Liver (tissue), 9 donors: ENCODE measurements around the gene NR5A2. TPM values are rescaled to one million over a fixed set of nuclear protein-coding genes. Genes with fewer than 3 reads are reported as not detected.

Experiments
- DNase-seq: peaks from one replicate; pipeline ENCODE4 v3.0.0-alpha.2; 2017; ENCODE audit warnings: low spot score
- H3K27ac ChIP-seq, 2 donors: one replicate each; pipeline ENCODE4 v1.7.0; 2013; ENCODE audit warnings: inconsistent platforms in 2 of 2, low read length in 2 of 2, control low read depth in 1 of 2, low read depth in 1 of 2, mild to moderate bottlenecking in 1 of 2
- H3K27me3 ChIP-seq, 4 donors: one replicate each; pipeline versions ENCODE4 v1.6.1 to v1.7.0; 2013; ENCODE audit warnings: low read length in 3 of 4, inconsistent platforms in 1 of 4, mild to moderate bottlenecking in 1 of 4, moderate library complexity in 1 of 4; ENCODE audit not compliant: control insufficient read depth in 4 of 4, insufficient read depth in 4 of 4
- H3K36me3 ChIP-seq, 4 donors: one replicate each; pipeline versions ENCODE4 v1.6.1 to v1.7.0; 2013; ENCODE audit warnings: low read length in 3 of 4, mild to moderate bottlenecking in 3 of 4, low read depth in 1 of 4, moderate library complexity in 1 of 4; ENCODE audit not compliant: control insufficient read depth in 4 of 4, insufficient read depth in 3 of 4
- H3K4me1 ChIP-seq, 4 donors: one replicate each; pipeline versions ENCODE4 v1.6.1 to v1.7.0; 2013; ENCODE audit warnings: low read length in 3 of 4, mild to moderate bottlenecking in 3 of 4, moderate library complexity in 1 of 4; ENCODE audit not compliant: control insufficient read depth in 4 of 4, insufficient read depth in 4 of 4
- H3K4me3 ChIP-seq, 3 donors: one replicate each; pipeline versions ENCODE4 v1.6.1 to v1.7.0; 2013; ENCODE audit warnings: low read length in 3 of 3, control low read depth in 1 of 3, low read depth in 1 of 3, mild to moderate bottlenecking in 1 of 3
- H3K9ac ChIP-seq, 2 donors: one replicate each; pipeline ENCODE4 v1.7.0; 2013; ENCODE audit warnings: low read length in 2 of 2, mild to moderate bottlenecking in 2 of 2, moderate library complexity in 2 of 2, control low read depth in 1 of 2, low read depth in 1 of 2
- H3K9me3 ChIP-seq, 4 donors: one replicate each; pipeline versions ENCODE4 v1.6.1 to v1.7.0; 2013; ENCODE audit warnings: low read length in 3 of 4; ENCODE audit not compliant: control insufficient read depth in 4 of 4
- FOXA1 ChIP-seq: IDR thresholded peaks from 2 replicates; pipeline ENCODE4 v1.6.1; 2016; ENCODE audit warnings: antibody characterized with exemption
- FOXA2 ChIP-seq: IDR thresholded peaks from 2 replicates; pipeline ENCODE4 v1.6.1; 2016; ENCODE audit warnings: antibody characterized with exemption
- HNF4A ChIP-seq, 2 donors: conservative IDR thresholded peaks; 2 replicates each; pipeline ENCODE4 v1.6.1; 2016; ENCODE audit warnings: antibody characterized with exemption in 2 of 2, mild to moderate bottlenecking in 2 of 2
- HNF4G ChIP-seq: IDR thresholded peaks from 2 replicates; pipeline ENCODE4 v1.6.1; 2016; ENCODE audit warnings: antibody characterized with exemption
- JUND ChIP-seq, 2 donors: IDR thresholded peaks; 2 replicates each; pipeline ENCODE4 v1.6.1; 2016; ENCODE audit warnings: antibody characterized with exemption in 2 of 2
- NR2F2 ChIP-seq: IDR thresholded peaks from 2 replicates; pipeline ENCODE4 v1.6.1; 2016; ENCODE audit warnings: antibody characterized with exemption
- RAD21 ChIP-seq, 2 donors: IDR thresholded peaks; 2 replicates each; pipeline ENCODE4 v1.6.1; 2016; ENCODE audit warnings: antibody characterized with exemption in 2 of 2, mild to moderate bottlenecking in 2 of 2
- RXRA ChIP-seq, 2 donors: IDR thresholded peaks; 2 replicates each; pipeline ENCODE4 v1.6.1; 2017 to 2018; ENCODE audit warnings: antibody characterized with exemption in 2 of 2, mild to moderate bottlenecking in 1 of 2
- SP1 ChIP-seq: IDR thresholded peaks from 2 replicates; pipeline ENCODE4 v1.6.1; 2018; ENCODE audit warnings: antibody characterized with exemption, mild to moderate bottlenecking
- TAF1 ChIP-seq: conservative IDR thresholded peaks from 2 replicates; pipeline ENCODE4 v1.6.1; 2016; ENCODE audit warnings: antibody characterized with exemption, mild to moderate bottlenecking
- YY1 ChIP-seq: IDR thresholded peaks from 2 replicates; pipeline ENCODE4 v1.6.1; 2016; ENCODE audit warnings: antibody characterized with exemption, mild to moderate bottlenecking
- WGBS: extraction: QIAGEN DNeasy Blood & Tissue Kit; methylation state at CpG from one replicate; pipeline ENCODE4 v1.1.7; 2013; 5-methylcytosine and 5-hydroxymethylcytosine counted together
- polyA plus RNA-seq, 2 donors: library from polyadenylated mRNA; stranded (reverse) in 1 of 2; unstranded in 1 of 2; fragments of 200-250 nt in 1 of 2; fragments of >200 nt in 1 of 2; fragmentation: Nextera tagmentation in 1 of 2; extraction: Ambion mirVana in 1 of 2; gene quantifications; one replicate each; pipeline versions ENCODE4 v1.2.1 to v1.2.3, GENCODE V29; 2013 to 2015
- total RNA-seq, 2 donors: library from RNA; depleted of rRNA; stranded (reverse); fragments of >200 nt; gene quantifications; one replicate each; pipeline ENCODE4 v1.2.3, GENCODE V29; 2014
- TF ChIP-seq, protein P1 (sequence below): IDR thresholded peaks from 2 replicates; pipeline ENCODE4 v1.6.1; 2016; ENCODE audit warnings: antibody characterized with exemption, mild to moderate bottlenecking
- TF ChIP-seq, protein P2 (sequence below): fragments of 150-350 bp; IDR thresholded peaks from 2 replicates; pipeline ENCODE4 v1.5.1; 2017; ENCODE audit warnings: improper control_type of control experiment, low read depth, low read length; ENCODE audit not compliant: missing input control
- TF ChIP-seq, protein P3 (sequence below): IDR thresholded peaks from 2 replicates; pipeline ENCODE4 v1.6.1; 2016; ENCODE audit warnings: antibody characterized with exemption
- TF ChIP-seq, protein P4 (sequence below): IDR thresholded peaks from 2 replicates; pipeline ENCODE4 v1.6.1; 2016; ENCODE audit warnings: antibody characterized with exemption
- TF ChIP-seq, protein P5 (sequence below): IDR thresholded peaks from 2 replicates; pipeline ENCODE4 v1.6.1; 2016; ENCODE audit warnings: antibody characterized with exemption
- donor health status: healthy.
- donor health status: healthy.
- donor health status: healthy.
- donor health status: healthy.
- donor health status: healthy.

The NR5A2 gene
- total and polyA plus RNA-seq, 4 donors: 10.0 to 37.5 (median 21.1) TPM

DNA sequence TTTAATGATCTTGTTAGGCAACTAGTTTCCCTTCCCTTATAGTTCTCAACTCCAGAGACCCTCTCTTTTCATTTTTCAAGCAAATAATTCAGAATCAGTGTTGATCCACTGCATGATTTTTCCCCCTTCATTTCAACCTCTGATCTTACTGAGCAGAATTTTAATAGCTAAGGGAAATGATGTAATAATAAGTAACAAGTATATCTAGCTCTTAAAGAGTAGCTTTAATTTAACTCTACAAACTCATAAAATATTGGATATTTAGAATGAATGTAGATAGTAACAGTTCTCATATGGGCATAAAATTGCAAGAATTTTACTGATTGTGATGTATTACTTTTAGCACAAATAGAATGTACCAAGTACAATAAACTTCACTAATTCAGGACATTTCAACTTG is 130.2 kb downstream of the NR5A2 start:
- no peak overlapping the region for H3K9ac ChIP-seq
- no peak for DNase-seq
- H3K9me3 ChIP-seq: no peaks in the 10 kb centered on the region
- no peaks in the 10 kb centered on the region for H3K27me3 ChIP-seq
- H3K36me3 ChIP-seq: peaks cover 0 to 3% (median 0%) of the 10 kb centered on the region in 4 donors
- peaks cover 0 to 14% (median 11%) of the 10 kb centered on the region in 4 donors for H3K4me1 ChIP-seq
- TF ChIP-seq JUND (IDR thresholded peaks at IDR 0.05) (no peak), FOXA1 (no peak), NR2F2 (no peak), YY1 (no peak)
- H3K27ac ChIP-seq: no peak overlapping the region
- H3K4me3 ChIP-seq: no peak overlapping the region

DNA sequence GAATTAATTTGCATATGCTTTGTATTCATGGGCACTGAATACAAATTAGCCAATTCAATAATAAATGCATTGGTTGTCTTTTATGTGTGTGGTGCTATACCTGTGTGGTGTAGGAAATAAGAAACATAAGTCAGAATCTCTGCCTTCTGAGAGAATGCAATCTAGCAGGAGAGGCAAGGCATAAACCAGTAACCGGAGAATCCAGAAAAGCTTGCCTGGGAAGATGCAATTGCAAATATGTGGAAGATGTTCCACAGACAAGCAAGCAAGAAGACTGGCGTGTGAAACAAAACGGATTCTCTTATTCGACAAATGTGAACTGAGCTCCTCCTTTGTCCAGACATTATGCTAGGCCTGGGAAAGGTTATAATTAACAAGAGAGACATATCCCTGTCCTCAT is 134.3 kb downstream of the NR5A2 start:
- 94% methylated on average over 4 of the region's 4 CpGs for WGBS
- peaks cover 0 to 4% (median 0%) of the 10 kb centered on the region in 4 donors for H3K36me3 ChIP-seq
- no peak overlapping the region for H3K27ac ChIP-seq
- H3K27me3 ChIP-seq: no peaks in the 10 kb centered on the region
- no peak for DNase-seq
- TF ChIP-seq YY1: no peak
- no peak for TF ChIP-seq TAF1
- no peak for TF ChIP-seq FOXA2
- TF ChIP-seq RXRA (IDR thresholded peaks at IDR 0.05): no peak
- TF ChIP-seq HNF4G: no peak
- TF ChIP-seq, protein P1, sequence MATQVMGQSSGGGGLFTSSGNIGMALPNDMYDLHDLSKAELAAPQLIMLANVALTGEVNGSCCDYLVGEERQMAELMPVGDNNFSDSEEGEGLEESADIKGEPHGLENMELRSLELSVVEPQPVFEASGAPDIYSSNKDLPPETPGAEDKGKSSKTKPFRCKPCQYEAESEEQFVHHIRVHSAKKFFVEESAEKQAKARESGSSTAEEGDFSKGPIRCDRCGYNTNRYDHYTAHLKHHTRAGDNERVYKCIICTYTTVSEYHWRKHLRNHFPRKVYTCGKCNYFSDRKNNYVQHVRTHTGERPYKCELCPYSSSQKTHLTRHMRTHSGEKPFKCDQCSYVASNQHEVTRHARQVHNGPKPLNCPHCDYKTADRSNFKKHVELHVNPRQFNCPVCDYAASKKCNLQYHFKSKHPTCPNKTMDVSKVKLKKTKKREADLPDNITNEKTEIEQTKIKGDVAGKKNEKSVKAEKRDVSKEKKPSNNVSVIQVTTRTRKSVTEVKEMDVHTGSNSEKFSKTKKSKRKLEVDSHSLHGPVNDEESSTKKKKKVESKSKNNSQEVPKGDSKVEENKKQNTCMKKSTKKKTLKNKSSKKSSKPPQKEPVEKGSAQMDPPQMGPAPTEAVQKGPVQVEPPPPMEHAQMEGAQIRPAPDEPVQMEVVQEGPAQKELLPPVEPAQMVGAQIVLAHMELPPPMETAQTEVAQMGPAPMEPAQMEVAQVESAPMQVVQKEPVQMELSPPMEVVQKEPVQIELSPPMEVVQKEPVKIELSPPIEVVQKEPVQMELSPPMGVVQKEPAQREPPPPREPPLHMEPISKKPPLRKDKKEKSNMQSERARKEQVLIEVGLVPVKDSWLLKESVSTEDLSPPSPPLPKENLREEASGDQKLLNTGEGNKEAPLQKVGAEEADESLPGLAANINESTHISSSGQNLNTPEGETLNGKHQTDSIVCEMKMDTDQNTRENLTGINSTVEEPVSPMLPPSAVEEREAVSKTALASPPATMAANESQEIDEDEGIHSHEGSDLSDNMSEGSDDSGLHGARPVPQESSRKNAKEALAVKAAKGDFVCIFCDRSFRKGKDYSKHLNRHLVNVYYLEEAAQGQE: no peak
- TF ChIP-seq SP1: no peak
- TF ChIP-seq, protein P2, sequence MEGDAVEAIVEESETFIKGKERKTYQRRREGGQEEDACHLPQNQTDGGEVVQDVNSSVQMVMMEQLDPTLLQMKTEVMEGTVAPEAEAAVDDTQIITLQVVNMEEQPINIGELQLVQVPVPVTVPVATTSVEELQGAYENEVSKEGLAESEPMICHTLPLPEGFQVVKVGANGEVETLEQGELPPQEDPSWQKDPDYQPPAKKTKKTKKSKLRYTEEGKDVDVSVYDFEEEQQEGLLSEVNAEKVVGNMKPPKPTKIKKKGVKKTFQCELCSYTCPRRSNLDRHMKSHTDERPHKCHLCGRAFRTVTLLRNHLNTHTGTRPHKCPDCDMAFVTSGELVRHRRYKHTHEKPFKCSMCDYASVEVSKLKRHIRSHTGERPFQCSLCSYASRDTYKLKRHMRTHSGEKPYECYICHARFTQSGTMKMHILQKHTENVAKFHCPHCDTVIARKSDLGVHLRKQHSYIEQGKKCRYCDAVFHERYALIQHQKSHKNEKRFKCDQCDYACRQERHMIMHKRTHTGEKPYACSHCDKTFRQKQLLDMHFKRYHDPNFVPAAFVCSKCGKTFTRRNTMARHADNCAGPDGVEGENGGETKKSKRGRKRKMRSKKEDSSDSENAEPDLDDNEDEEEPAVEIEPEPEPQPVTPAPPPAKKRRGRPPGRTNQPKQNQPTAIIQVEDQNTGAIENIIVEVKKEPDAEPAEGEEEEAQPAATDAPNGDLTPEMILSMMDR: no peak
- TF ChIP-seq, protein P3, sequence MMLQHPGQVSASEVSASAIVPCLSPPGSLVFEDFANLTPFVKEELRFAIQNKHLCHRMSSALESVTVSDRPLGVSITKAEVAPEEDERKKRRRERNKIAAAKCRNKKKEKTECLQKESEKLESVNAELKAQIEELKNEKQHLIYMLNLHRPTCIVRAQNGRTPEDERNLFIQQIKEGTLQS: no peak
- TF ChIP-seq JUND (IDR thresholded peaks at IDR 0.05): no peak
- TF ChIP-seq HNF4A (conservative IDR thresholded peaks at IDR 0.05): no peak
- no peak for TF ChIP-seq FOXA1
- no peak overlapping the region for H3K9ac ChIP-seq
- no peak overlapping the region for H3K4me3 ChIP-seq
- peaks cover 0 to 17% (median 12%) of the 10 kb centered on the region in 4 donors for H3K4me1 ChIP-seq
- H3K9me3 ChIP-seq: no peaks in the 10 kb centered on the region

DNA sequence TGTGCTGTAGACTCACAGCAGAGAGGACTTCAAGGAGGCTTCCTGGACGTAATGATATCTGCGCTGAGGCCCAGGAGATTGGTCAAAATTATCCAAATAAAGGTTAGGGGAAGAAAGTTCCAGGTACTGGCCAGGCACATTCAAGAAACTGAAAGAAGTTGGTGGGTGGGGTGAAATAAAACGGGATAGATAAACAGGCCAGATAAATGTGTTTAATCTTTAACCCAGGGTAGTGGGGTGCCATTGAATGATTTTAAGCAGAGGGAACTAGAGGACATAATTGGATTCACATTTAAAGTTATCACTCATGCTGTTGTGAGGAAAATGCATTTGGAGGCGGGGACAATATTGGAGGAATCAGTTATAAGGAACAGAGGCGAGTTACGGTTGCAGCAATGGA is 134.7 kb downstream of the NR5A2 start:
- 71% methylated on average over 6 of the region's 6 CpGs for WGBS
- Histone ChIP-seq H3K27ac (no peak overlapping the region), H3K9me3 (no peaks in the 10 kb centered on the region), H3K4me1 (peaks cover 0 to 17% (median 12%) of the 10 kb centered on the region in 4 donors), H3K36me3 (peaks cover 0 to 4% (median 0%) of the 10 kb centered on the region in 4 donors), H3K4me3 (no peak overlapping the region), H3K9ac (no peak overlapping the region), H3K27me3 (no peaks in the 10 kb centered on the region)
- DNase-seq: no peak
- TF ChIP-seq, protein P4, sequence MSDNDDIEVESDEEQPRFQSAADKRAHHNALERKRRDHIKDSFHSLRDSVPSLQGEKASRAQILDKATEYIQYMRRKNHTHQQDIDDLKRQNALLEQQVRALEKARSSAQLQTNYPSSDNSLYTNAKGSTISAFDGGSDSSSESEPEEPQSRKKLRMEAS: no peak
- TF ChIP-seq, protein P1: no peak
- TF ChIP-seq, protein P3: no peak
- TF ChIP-seq RAD21 (IDR thresholded peaks at IDR 0.05) (no peak), FOXA2 (no peak), TAF1 (no peak), SP1 (no peak), HNF4G (no peak), YY1 (no peak), JUND (IDR thresholded peaks at IDR 0.05) (no peak), RXRA (IDR thresholded peaks at IDR 0.05) (no peak), NR2F2 (no peak)
- TF ChIP-seq, protein P5, sequence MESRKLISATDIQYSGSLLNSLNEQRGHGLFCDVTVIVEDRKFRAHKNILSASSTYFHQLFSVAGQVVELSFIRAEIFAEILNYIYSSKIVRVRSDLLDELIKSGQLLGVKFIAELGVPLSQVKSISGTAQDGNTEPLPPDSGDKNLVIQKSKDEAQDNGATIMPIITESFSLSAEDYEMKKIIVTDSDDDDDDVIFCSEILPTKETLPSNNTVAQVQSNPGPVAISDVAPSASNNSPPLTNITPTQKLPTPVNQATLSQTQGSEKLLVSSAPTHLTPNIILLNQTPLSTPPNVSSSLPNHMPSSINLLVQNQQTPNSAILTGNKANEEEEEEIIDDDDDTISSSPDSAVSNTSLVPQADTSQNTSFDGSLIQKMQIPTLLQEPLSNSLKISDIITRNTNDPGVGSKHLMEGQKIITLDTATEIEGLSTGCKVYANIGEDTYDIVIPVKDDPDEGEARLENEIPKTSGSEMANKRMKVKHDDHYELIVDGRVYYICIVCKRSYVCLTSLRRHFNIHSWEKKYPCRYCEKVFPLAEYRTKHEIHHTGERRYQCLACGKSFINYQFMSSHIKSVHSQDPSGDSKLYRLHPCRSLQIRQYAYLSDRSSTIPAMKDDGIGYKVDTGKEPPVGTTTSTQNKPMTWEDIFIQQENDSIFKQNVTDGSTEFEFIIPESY: no peak
